Esophagus muscularis mucosa (tissue), 4 donors: Measurements from ENCODE around the gene KRTAP9-1.
"Not testable (repeated sequence)": the region's sequence is repeated elsewhere in the genome, so short reads cannot be mapped to it uniquely, and the experiment has no call there.

ENCODE experiments used
- CTCF ChIP-seq, 3 experiments: fragments of 200-600 bp in 2 of 3; fragments of 450-650 bp in 1 of 3; sonication (generic) in 2 of 3; IDR thresholded peaks; one replicate each; pipeline ENCODE4 v1.5.1; 2017 to 2019; ENCODE audit warnings: antibody characterized with exemption in 3 of 3, mild to moderate bottlenecking in 2 of 3, moderate library complexity in 1 of 3
- EP300 ChIP-seq: sonication (generic); formaldehyde crosslinking; IDR thresholded peaks from one replicate; pipeline ENCODE4 v1.6.1; 2017; ENCODE audit warnings: antibody characterized with exemption
- POLR2AphosphoS5 ChIP-seq, 2 donors: sonication (generic); formaldehyde crosslinking; IDR thresholded peaks; one replicate each; pipeline ENCODE4 v1.6.1; 2017; ENCODE audit warnings: antibody characterized with exemption in 2 of 2

- TF ChIP-seq CTCF (IDR thresholded peaks at IDR 0.05); EP300; POLR2AphosphoS5 (IDR thresholded peaks at IDR 0.05): not testable (repeated sequence)
These were observed 48.3 kb downstream of the KRTAP9-1 start, which contains the start of gene KRTAP9-8 for GRCh38 chr17:41237949-41238437.
